ENCODE results near the gene SCGN. TPM values are rescaled to one million over a fixed set of nuclear protein-coding genes. Genes with fewer than 3 reads are reported as not detected.

SCGN gene
- total and polyA plus RNA-seq, 2 of the 13 experiments (the other 11 are each of a cell fraction or from before 2014, with no cell fraction given), result 2.9 to 29.0 TPM

DNA sequence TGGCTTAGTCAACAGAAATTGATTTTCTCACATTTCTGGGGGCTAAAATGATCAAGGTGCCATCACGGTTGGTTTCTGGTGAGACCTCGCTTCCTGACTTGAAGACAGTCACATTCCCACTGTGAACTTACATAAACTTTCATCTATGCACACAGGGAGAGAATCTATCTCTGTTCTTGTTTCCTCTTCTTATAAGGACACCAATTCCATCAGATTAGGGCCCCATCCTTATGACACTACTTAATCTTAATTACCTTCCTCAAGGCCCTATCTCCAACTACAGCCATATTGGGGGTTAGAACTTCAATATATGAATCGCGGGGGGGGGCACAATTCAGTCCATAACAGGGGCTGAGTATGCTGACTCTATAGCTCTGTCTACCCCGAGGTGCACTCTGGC, 10.6 kb upstream of the SCGN start (continued):
- TF ChIP-seq, protein P1, sequence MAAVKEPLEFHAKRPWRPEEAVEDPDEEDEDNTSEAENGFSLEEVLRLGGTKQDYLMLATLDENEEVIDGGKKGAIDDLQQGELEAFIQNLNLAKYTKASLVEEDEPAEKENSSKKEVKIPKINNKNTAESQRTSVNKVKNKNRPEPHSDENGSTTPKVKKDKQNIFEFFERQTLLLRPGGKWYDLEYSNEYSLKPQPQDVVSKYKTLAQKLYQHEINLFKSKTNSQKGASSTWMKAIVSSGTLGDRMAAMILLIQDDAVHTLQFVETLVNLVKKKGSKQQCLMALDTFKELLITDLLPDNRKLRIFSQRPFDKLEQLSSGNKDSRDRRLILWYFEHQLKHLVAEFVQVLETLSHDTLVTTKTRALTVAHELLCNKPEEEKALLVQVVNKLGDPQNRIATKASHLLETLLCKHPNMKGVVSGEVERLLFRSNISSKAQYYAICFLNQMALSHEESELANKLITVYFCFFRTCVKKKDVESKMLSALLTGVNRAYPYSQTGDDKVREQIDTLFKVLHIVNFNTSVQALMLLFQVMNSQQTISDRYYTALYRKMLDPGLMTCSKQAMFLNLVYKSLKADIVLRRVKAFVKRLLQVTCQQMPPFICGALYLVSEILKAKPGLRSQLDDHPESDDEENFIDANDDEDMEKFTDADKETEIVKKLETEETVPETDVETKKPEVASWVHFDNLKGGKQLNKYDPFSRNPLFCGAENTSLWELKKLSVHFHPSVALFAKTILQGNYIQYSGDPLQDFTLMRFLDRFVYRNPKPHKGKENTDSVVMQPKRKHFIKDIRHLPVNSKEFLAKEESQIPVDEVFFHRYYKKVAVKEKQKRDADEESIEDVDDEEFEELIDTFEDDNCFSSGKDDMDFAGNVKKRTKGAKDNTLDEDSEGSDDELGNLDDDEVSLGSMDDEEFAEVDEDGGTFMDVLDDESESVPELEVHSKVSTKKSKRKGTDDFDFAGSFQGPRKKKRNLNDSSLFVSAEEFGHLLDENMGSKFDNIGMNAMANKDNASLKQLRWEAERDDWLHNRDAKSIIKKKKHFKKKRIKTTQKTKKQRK (IDR thresholded peaks at IDR 0.05; ENCODE audit: low read length), result no peak
- TF ChIP-seq THYN1 (CRISPR knock-in tag; IDR thresholded peaks at IDR 0.05; ENCODE audit: borderline replicate concordance, low read depth), result no peak
- TF ChIP-seq, protein P2, sequence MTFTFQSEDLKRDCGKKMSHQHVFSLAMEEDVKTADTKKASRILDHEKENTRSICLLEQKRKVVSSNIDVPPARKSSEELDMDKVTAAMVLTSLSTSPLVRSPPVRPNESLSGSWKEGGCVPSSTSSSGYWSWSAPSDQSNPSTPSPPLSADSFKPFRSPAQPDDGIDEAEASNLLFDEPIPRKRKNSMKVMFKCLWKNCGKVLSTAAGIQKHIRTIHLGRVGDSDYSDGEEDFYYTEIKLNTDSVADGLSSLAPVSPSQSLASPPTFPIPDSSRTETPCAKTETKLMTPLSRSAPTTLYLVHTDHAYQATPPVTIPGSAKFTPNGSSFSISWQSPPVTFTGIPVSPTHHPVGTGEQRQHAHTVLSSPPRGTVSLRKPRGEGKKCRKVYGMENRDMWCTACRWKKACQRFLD (CRISPR knock-in tag; IDR thresholded peaks at IDR 0.05; ENCODE audit: borderline replicate concordance), result no peak
- TF ChIP-seq, protein P3, sequence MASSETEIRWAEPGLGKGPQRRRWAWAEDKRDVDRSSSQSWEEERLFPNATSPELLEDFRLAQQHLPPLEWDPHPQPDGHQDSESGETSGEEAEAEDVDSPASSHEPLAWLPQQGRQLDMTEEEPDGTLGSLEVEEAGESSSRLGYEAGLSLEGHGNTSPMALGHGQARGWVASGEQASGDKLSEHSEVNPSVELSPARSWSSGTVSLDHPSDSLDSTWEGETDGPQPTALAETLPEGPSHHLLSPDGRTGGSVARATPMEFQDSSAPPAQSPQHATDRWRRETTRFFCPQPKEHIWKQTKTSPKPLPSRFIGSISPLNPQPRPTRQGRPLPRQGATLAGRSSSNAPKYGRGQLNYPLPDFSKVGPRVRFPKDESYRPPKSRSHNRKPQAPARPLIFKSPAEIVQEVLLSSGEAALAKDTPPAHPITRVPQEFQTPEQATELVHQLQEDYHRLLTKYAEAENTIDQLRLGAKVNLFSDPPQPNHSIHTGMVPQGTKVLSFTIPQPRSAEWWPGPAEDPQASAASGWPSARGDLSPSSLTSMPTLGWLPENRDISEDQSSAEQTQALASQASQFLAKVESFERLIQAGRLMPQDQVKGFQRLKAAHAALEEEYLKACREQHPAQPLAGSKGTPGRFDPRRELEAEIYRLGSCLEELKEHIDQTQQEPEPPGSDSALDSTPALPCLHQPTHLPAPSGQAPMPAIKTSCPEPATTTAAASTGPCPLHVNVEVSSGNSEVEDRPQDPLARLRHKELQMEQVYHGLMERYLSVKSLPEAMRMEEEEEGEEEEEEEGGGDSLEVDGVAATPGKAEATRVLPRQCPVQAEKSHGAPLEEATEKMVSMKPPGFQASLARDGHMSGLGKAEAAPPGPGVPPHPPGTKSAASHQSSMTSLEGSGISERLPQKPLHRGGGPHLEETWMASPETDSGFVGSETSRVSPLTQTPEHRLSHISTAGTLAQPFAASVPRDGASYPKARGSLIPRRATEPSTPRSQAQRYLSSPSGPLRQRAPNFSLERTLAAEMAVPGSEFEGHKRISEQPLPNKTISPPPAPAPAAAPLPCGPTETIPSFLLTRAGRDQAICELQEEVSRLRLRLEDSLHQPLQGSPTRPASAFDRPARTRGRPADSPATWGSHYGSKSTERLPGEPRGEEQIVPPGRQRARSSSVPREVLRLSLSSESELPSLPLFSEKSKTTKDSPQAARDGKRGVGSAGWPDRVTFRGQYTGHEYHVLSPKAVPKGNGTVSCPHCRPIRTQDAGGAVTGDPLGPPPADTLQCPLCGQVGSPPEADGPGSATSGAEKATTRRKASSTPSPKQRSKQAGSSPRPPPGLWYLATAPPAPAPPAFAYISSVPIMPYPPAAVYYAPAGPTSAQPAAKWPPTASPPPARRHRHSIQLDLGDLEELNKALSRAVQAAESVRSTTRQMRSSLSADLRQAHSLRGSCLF (CRISPR knock-in tag; IDR thresholded peaks at IDR 0.05; ENCODE audit: borderline replicate concordance), result no peak
- TF ChIP-seq, protein P4, sequence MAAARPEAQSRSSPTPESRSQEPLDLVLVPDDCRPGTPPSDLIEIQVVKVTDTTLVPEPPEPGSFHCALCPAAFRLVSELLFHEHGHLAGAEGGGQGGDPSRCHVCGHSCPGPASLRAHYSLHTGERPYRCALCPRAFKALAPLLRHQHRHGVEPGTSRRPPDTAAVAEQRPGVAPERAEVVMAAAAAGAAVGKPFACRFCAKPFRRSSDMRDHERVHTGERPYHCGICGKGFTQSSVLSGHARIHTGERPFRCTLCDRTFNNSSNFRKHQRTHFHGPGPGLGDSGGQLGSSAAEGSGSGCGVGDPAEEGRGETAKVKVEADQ (CRISPR knock-in tag; IDR thresholded peaks at IDR 0.05; ENCODE audit: borderline replicate concordance), result 0 out of 2 replicates have a peak, but pooled peaks have one; percentile 8
- no peak for TF ChIP-seq HDAC6 (IDR thresholded peaks at IDR 0.05; ENCODE audit: low read depth, low read length)
- TF ChIP-seq MIER2 (CRISPR knock-in tag; IDR thresholded peaks at IDR 0.05), result no peak
- TF ChIP-seq, protein P5, sequence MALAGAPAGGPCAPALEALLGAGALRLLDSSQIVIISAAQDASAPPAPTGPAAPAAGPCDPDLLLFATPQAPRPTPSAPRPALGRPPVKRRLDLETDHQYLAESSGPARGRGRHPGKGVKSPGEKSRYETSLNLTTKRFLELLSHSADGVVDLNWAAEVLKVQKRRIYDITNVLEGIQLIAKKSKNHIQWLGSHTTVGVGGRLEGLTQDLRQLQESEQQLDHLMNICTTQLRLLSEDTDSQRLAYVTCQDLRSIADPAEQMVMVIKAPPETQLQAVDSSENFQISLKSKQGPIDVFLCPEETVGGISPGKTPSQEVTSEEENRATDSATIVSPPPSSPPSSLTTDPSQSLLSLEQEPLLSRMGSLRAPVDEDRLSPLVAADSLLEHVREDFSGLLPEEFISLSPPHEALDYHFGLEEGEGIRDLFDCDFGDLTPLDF (CRISPR knock-in tag; IDR thresholded peaks at IDR 0.05), result no peak
- no peak for TF ChIP-seq ZNF558 (CRISPR knock-in tag; IDR thresholded peaks at IDR 0.05; ENCODE audit: borderline replicate concordance)
- peak; percentile 100 for TF ChIP-seq ZNF264 (CRISPR knock-in tag; IDR thresholded peaks at IDR 0.05)
- TF ChIP-seq RFX5 (IDR thresholded peaks at IDR 0.05; ENCODE audit: low read depth, low read length), result no peak
